ENCODE data around the gene TGFBI. TPM values are rescaled to one million over a fixed set of nuclear protein-coding genes. Genes with fewer than 3 reads are reported as not detected.

Gene TGFBI
- total RNA-seq, 1 experiment from 2014 or later: 115 TPM

GRCh38 chr5:136103118-136103517, 74.3 kb downstream of the TGFBI start:
- TF ChIP-seq EZH2 (IDR thresholded peaks at IDR 0.05; ENCODE audit: borderline replicate concordance, low read depth, low read length, poor library complexity, severe bottlenecking) (no peak), CTCF (conservative IDR thresholded peaks at IDR 0.05; ENCODE audit: low read depth, low read length) (no peak)
- BruUV-seq (replicated peaks): no TSS peak
- no peak for DNase-seq (ENCODE audit: low spot score)
- intact Hi-C loops (cut with micrococcal nuclease; ENCODE audit: unreplicated experiment): no loop called here
- H3K4me1 ChIP-seq (ENCODE audit: insufficient read depth, low read length, poor library complexity, severe bottlenecking): no peaks in the 10 kb centered on the region
- H3K36me3 ChIP-seq (ENCODE audit: insufficient read depth, low read length, poor library complexity, severe bottlenecking): no peaks in the 10 kb centered on the region
- no peak overlapping the region for H3K4me3 ChIP-seq (ENCODE audit: low read depth, low read length, poor library complexity, severe bottlenecking)
- POLR2A ChIA-PET (ENCODE audit: low non-redundant PET): no interaction called here
- peaks cover 8% of the 10 kb centered on the region for H3K27me3 ChIP-seq (replicated peaks; ENCODE audit: insufficient read depth, low read depth, low read length, poor library complexity)
- CTCF ChIA-PET: no interaction called here
- no peak overlapping the region for H3K27ac ChIP-seq (ENCODE audit: low read depth, low read length, poor library complexity, severe bottlenecking)
- no peaks in the 10 kb centered on the region for H3K9me3 ChIP-seq (ENCODE audit: low read depth, low read length, poor library complexity, severe bottlenecking)

GRCh38 chr5:136104306-136104965, 75.6 kb downstream of the TGFBI start:
- POLR2A ChIA-PET (ENCODE audit: low non-redundant PET): no interaction called here
- intact Hi-C loops (cut with micrococcal nuclease; ENCODE audit: unreplicated experiment): no loop called here
- Histone ChIP-seq H3K4me1 (ENCODE audit: insufficient read depth, low read length, poor library complexity, severe bottlenecking) (no peaks in the 10 kb centered on the region), H3K9me3 (ENCODE audit: low read depth, low read length, poor library complexity, severe bottlenecking) (no peaks in the 10 kb centered on the region), H3K27ac (ENCODE audit: low read depth, low read length, poor library complexity, severe bottlenecking) (no peak overlapping the region), H3K27me3 (replicated peaks; ENCODE audit: insufficient read depth, low read depth, low read length, poor library complexity) (peaks cover 4% of the 10 kb centered on the region), H3K36me3 (ENCODE audit: insufficient read depth, low read length, poor library complexity, severe bottlenecking) (no peaks in the 10 kb centered on the region), H3K4me3 (ENCODE audit: low read depth, low read length, poor library complexity, severe bottlenecking) (no peak overlapping the region)
- no peak for DNase-seq (ENCODE audit: low spot score)
- no TSS peak for BruUV-seq (replicated peaks)
- no peak for TF ChIP-seq EZH2 (IDR thresholded peaks at IDR 0.05; ENCODE audit: borderline replicate concordance, low read depth, low read length, poor library complexity, severe bottlenecking)
- TF ChIP-seq CTCF (conservative IDR thresholded peaks at IDR 0.05; ENCODE audit: low read depth, low read length): no peak
- CTCF ChIA-PET: interaction anchor here (1.0 kb wide), 1 partner anchor 107 kb away, joined by 3 read pairs; no protein-coding TSS in a partner anchor

GRCh38 chr5:136106351-136107031, 77.7 kb downstream of the TGFBI start:
- POLR2A ChIA-PET (ENCODE audit: low non-redundant PET): no interaction called here
- TF ChIP-seq CTCF (conservative IDR thresholded peaks at IDR 0.05; ENCODE audit: low read depth, low read length): no peak
- TF ChIP-seq EZH2 (IDR thresholded peaks at IDR 0.05; ENCODE audit: borderline replicate concordance, low read depth, low read length, poor library complexity, severe bottlenecking): no peak
- Histone ChIP-seq H3K27ac (ENCODE audit: low read depth, low read length, poor library complexity, severe bottlenecking) (no peak overlapping the region), H3K36me3 (ENCODE audit: insufficient read depth, low read length, poor library complexity, severe bottlenecking) (no peaks in the 10 kb centered on the region), H3K4me1 (ENCODE audit: insufficient read depth, low read length, poor library complexity, severe bottlenecking) (no peaks in the 10 kb centered on the region), H3K9me3 (ENCODE audit: low read depth, low read length, poor library complexity, severe bottlenecking) (no peaks in the 10 kb centered on the region), H3K4me3 (ENCODE audit: low read depth, low read length, poor library complexity, severe bottlenecking) (no peak overlapping the region), H3K27me3 (replicated peaks; ENCODE audit: insufficient read depth, low read depth, low read length, poor library complexity) (peaks cover 4% of the 10 kb centered on the region)
- CTCF ChIA-PET: no interaction called here
- intact Hi-C loops (cut with micrococcal nuclease; ENCODE audit: unreplicated experiment): no loop called here
- no peak for DNase-seq (ENCODE audit: low spot score)
- no TSS peak for BruUV-seq (replicated peaks)
